Ovary (tissue), 3 donors: Measurements from ENCODE around the gene RASSF10.

Source experiments
- CTCF ChIP-seq, 3 donors: fragments of 450-650 bp in 2 of 3; fragments of 200-600 bp in 1 of 3; IDR thresholded peaks; one replicate each; pipeline versions ENCODE4 v1.5.1 to v1.8.0; 2016 to 2022; ENCODE audit warnings: antibody characterized with exemption in 3 of 3, mild to moderate bottlenecking in 1 of 3
- EP300 ChIP-seq: sonication (generic); formaldehyde crosslinking; IDR thresholded peaks from one replicate; pipeline ENCODE4 v1.6.1; 2017; ENCODE audit warnings: antibody characterized with exemption
- POLR2A ChIP-seq: fragments of 450-650 bp; IDR thresholded peaks from one replicate; pipeline ENCODE4 v1.6.1; 2017; ENCODE audit warnings: antibody characterized with exemption, mild to moderate bottlenecking, moderate library complexity
- donor health status: DM: no; HTN: no; CAD: no.

GRCh38 chr11:13061294-13061990, 52.3 kb downstream of the RASSF10 start:
- TF ChIP-seq CTCF (IDR thresholded peaks at IDR 0.05) (no peak), POLR2A (no peak), EP300 (no peak)
